ENCODE results near the gene FKBP8.
"Not testable (repeated sequence)": the region's sequence is repeated elsewhere in the genome, so short reads cannot be mapped to it uniquely, and the experiment has no call there.

The FKBP8 gene

GRCh38 chr19:18542941-18543813 is at the start of gene FKBP8:
TSS of gene FKBP8 (minus strand) at chr19:18543573. CDS start at chr19:18541970, 1,603 bp downstream.
- no peak for TF ChIP-seq ISL1 (CRISPR knock-in tag; IDR thresholded peaks at IDR 0.05)
- no peak for TF ChIP-seq ZFP3 (CRISPR knock-in tag; IDR thresholded peaks at IDR 0.05)
- no peak for TF ChIP-seq POU6F1 (CRISPR knock-in tag; IDR thresholded peaks at IDR 0.05; ENCODE audit: borderline replicate concordance, low read depth)
- no peak for TF ChIP-seq ZNF8 (CRISPR knock-in tag; IDR thresholded peaks at IDR 0.05)
- TF ChIP-seq GLIS3 (CRISPR knock-in tag; IDR thresholded peaks at IDR 0.05), result no peak
- no peak for TF ChIP-seq ZFP30 (CRISPR knock-in tag; IDR thresholded peaks at IDR 0.05)
- ATAC-seq, result peak; percentile 100

- not testable (repeated sequence) for ATAC-seq
Observed at GRCh38 chr19:18592732-18593131, 49.4 kb upstream of the FKBP8 start.

- no peak for ATAC-seq
- TF ChIP-seq TCF4 (CRISPR knock-in tag; IDR thresholded peaks at IDR 0.05; ENCODE audit: borderline replicate concordance), result peak; percentile 71; the same call in 1 of the 2 replicates
- TF ChIP-seq ESRRG (CRISPR knock-in tag; IDR thresholded peaks at IDR 0.05), result no peak
Observed at GRCh38 chr19:18591735-18592385, 48.5 kb upstream of the FKBP8 start.

- TF ChIP-seq SNAI2 (CRISPR knock-in tag; IDR thresholded peaks at IDR 0.05) (no peak), ISL1 (CRISPR knock-in tag; IDR thresholded peaks at IDR 0.05) (no peak), PATZ1 (CRISPR knock-in tag; IDR thresholded peaks at IDR 0.05; ENCODE audit: borderline replicate concordance) (no peak), ARNTL (CRISPR knock-in tag; IDR thresholded peaks at IDR 0.05; ENCODE audit: borderline replicate concordance, low read depth) (no peak), CREB5 (CRISPR knock-in tag; IDR thresholded peaks at IDR 0.05; ENCODE audit: low read depth) (no peak), ESRRG (CRISPR knock-in tag; IDR thresholded peaks at IDR 0.05) (no peak), ZFP3 (CRISPR knock-in tag; IDR thresholded peaks at IDR 0.05) (no peak), CSDC2 (CRISPR knock-in tag; IDR thresholded peaks at IDR 0.05) (no peak), ZNF70 (CRISPR knock-in tag; IDR thresholded peaks at IDR 0.05) (no peak), TSHZ2 (CRISPR knock-in tag; IDR thresholded peaks at IDR 0.05) (no peak), CSRNP3 (CRISPR knock-in tag; IDR thresholded peaks at IDR 0.05) (no peak), TOX (CRISPR knock-in tag; IDR thresholded peaks at IDR 0.05; ENCODE audit: borderline replicate concordance) (no peak), ZNF565 (CRISPR knock-in tag; conservative IDR thresholded peaks at IDR 0.05; ENCODE audit: low read depth) (no peak), GLIS3 (CRISPR knock-in tag; IDR thresholded peaks at IDR 0.05) (no peak), ZC3H10 (CRISPR knock-in tag; IDR thresholded peaks at IDR 0.05) (no peak), ZNF8 (CRISPR knock-in tag; IDR thresholded peaks at IDR 0.05) (no peak)
- peak; percentile 59 for ATAC-seq
Observed at GRCh38 chr19:18590273-18591272, 47.2 kb upstream of the FKBP8 start.
